HepG2 (cell line): ENCODE results near the gene CTDSP1. TPM values are rescaled to one million over a fixed set of nuclear protein-coding genes. Genes with fewer than 3 reads are reported as not detected.
A peak's percentile ranks its signal among the peaks of the same experiment; 100 is the strongest.

Source experiments
- ATAC-seq: fragments of 200-7000 bp; cut with Tn5 transposase; 3 replicates; pipeline ENCODE4 v1.9.1; 2020; ENCODE audit warnings: mild to moderate bottlenecking, moderate library complexity
- BruUV-seq: library from RNA; stranded (reverse); fragments of 400-500 nt; replicated peaks from 2 replicates; lab custom pipeline; 2021; lab: Mats Ljungman, UMichigan
- CTCF ChIA-PET: fragments of 300-600 bp; formaldehyde crosslinking; extraction: SDS; loops from one replicate; lab custom pipeline; 2021; ENCODE audit warnings: low total read pairs, inconsistent platforms, low intra/inter-chr PET ratio; lab: Yijun Ruan, JAX
- POLR2A ChIA-PET: fragments of 350-600 bp; sonication (Branson Sonifier 250); formaldehyde crosslinking; loops from one replicate; lab custom pipeline; 2020; ENCODE audit warnings: antibody characterized with exemption, inconsistent platforms; lab: Yijun Ruan, JAX
- DNase-seq: peaks from one replicate; pipeline ENCODE4 v3.0.0-alpha.2; 2015; ENCODE audit warnings: low spot score
- FAIRE-seq: peaks from 3 replicates; lab custom pipeline; 2011; peaks lifted over from hg19 to GRCh38; lab: Jason Lieb, UNC
- H2AFZ ChIP-seq: one replicate; pipeline ENCODE4 v1.6.1; 2011; ENCODE audit warnings: low read length, inconsistent platforms
- H3K27ac ChIP-seq: fragments of 300-600 bp; 3 replicates; pipeline ENCODE4 v1.8.0; 2011; ENCODE audit warnings: mixed run types, mild to moderate bottlenecking, mixed read lengths, low read length, inconsistent platforms; ENCODE audit not compliant: insufficient read depth; ENCODE audit errors: extremely low read length
- H3K27me3 ChIP-seq, 2 experiments: fragments of 200-600 bp in 1 of 2; 2 replicates in 1 of 2; 3 replicates in 1 of 2; pipeline versions ENCODE4 v1.6.0 to v1.8.0; 2011; ENCODE audit warnings: low read length in 2 of 2, mild to moderate bottlenecking in 2 of 2, moderate library complexity in 2 of 2, inconsistent platforms in 1 of 2; ENCODE audit not compliant: insufficient read depth in 2 of 2, control insufficient read depth in 1 of 2
- H3K36me3 ChIP-seq, 2 experiments: fragments of 200-600 bp in 1 of 2; replicated peaks in 1 of 2; 2 replicates in 1 of 2; 3 replicates in 1 of 2; pipeline versions ENCODE4 v1.5.1 to v1.8.0; 2011; ENCODE audit warnings: low read length in 2 of 2, inconsistent platforms in 1 of 2; ENCODE audit not compliant: insufficient read depth in 2 of 2, control insufficient read depth in 1 of 2
- H3K4me1 ChIP-seq: 2 replicates; pipeline ENCODE4 v1.5.1; 2012; ENCODE audit warnings: low read length, inconsistent platforms; ENCODE audit not compliant: insufficient read depth
- H3K4me2 ChIP-seq: 2 replicates; pipeline ENCODE4 v1.6.0; 2011; ENCODE audit warnings: low read depth, low read length, inconsistent platforms
- H3K4me3 ChIP-seq, 3 experiments: fragments of 200-600 bp in 1 of 3; sonication (generic), shearing (Covaris generic) in 1 of 3; replicated peaks in 1 of 3; 2 replicates each; pipeline ENCODE4 v1.5.1; 2011 to 2016; ENCODE audit warnings: low read length in 3 of 3, inconsistent platforms in 2 of 3, low read depth in 2 of 3, mild to moderate bottlenecking in 2 of 3, control low read depth in 1 of 3, mixed read lengths in 1 of 3; ENCODE audit not compliant: insufficient read depth in 1 of 3
- H3K79me2 ChIP-seq: one replicate; pipeline ENCODE4 v1.6.1; 2011; ENCODE audit warnings: low read length, inconsistent platforms; ENCODE audit not compliant: insufficient read depth
- H3K9ac ChIP-seq: 2 replicates; pipeline ENCODE4 v1.6.0; 2011; ENCODE audit warnings: mild to moderate bottlenecking, low read depth, low read length, inconsistent platforms; ENCODE audit not compliant: insufficient read depth
- H3K9me3 ChIP-seq: 2 replicates; pipeline ENCODE4 v1.5.1; 2012; ENCODE audit warnings: mild to moderate bottlenecking, low read length
- H4K20me1 ChIP-seq: 2 replicates; pipeline ENCODE4 v1.6.0; 2011; ENCODE audit warnings: inconsistent platforms, mild to moderate bottlenecking, low read length, moderate library complexity; ENCODE audit not compliant: insufficient read depth
- AGO2 ChIP-seq: fragments of 200-400 bp; formaldehyde crosslinking; optimal IDR thresholded peaks from 2 replicates; pipeline ENCODE3; 2017; ENCODE audit warnings: mild to moderate bottlenecking, low read depth, low read length, moderate library complexity
- MLLT10 ChIP-seq: sonication (generic); formaldehyde crosslinking; IDR thresholded peaks from 2 replicates; pipeline ENCODE4 v1.4.0; 2020; ENCODE audit warnings: missing genetic modification reagents
- RBFOX2 ChIP-seq: fragments of 200-400 bp; formaldehyde crosslinking; IDR thresholded peaks from 2 replicates; pipeline ENCODE4 v1.6.1; 2017; ENCODE audit warnings: low read depth, mild to moderate bottlenecking, low read length
- RBM39 ChIP-seq: fragments of 200-400 bp; formaldehyde crosslinking; IDR thresholded peaks from one replicate; pipeline ENCODE4 v1.6.1; 2018; ENCODE audit warnings: antibody characterized with exemption, mild to moderate bottlenecking, low read depth, low read length; ENCODE audit not compliant: poor library complexity, severe bottlenecking
- U2AF2 ChIP-seq: fragments of 200-400 bp; formaldehyde crosslinking; IDR thresholded peaks from 2 replicates; pipeline ENCODE4 v1.6.1; 2017; ENCODE audit warnings: low read depth, mild to moderate bottlenecking, low read length
- ZFP90 ChIP-seq: sonication (generic); formaldehyde crosslinking; IDR thresholded peaks from 2 replicates; pipeline ENCODE4 v1.8.0; 2022; ENCODE audit warnings: missing genetic modification reagents, mild to moderate bottlenecking, inconsistent platforms, borderline replicate concordance
- ZNF446 ChIP-seq: sonication (generic); formaldehyde crosslinking; IDR thresholded peaks from 2 replicates; pipeline ENCODE4 v1.5.0; 2020; ENCODE audit warnings: mild to moderate bottlenecking, missing genetic modification reagents
- ZNF687 ChIP-seq: sonication (generic); formaldehyde crosslinking; IDR thresholded peaks from 2 replicates; pipeline ENCODE4 v1.5.1; 2020; ENCODE audit warnings: mild to moderate bottlenecking, missing genetic modification reagents, moderate library complexity
- ZNF704 ChIP-seq: sonication (generic); formaldehyde crosslinking; IDR thresholded peaks from 2 replicates; pipeline ENCODE4 v1.8.1; 2023; ENCODE audit warnings: mild to moderate bottlenecking, inconsistent platforms, moderate library complexity, missing genetic modification reagents, borderline replicate concordance
- ZNF724P ChIP-seq: sonication (generic); formaldehyde crosslinking; IDR thresholded peaks from 2 replicates; pipeline ENCODE4 v1.8.0; 2022; ENCODE audit warnings: missing genetic modification reagents, borderline replicate concordance
- ZSCAN9 ChIP-seq: IDR thresholded peaks from 2 replicates; pipeline ENCODE4 v1.6.1; 2016; ENCODE audit warnings: borderline replicate concordance
- WGBS: methylation state at CpG from one replicate; pipeline ENCODE4 v1.1.6; 2017; ENCODE audit warnings: low lambda C conversion rate; 5-methylcytosine and 5-hydroxymethylcytosine counted together
- in situ Hi-C: cut with HindIII; loops from 2 replicates; pipeline ENCODE4 v1.10.0; 2017; ENCODE audit warnings: low pct_unique_long_range_greater_than_20kb; ENCODE audit not compliant: extremely low pct_ligation_motif_present
- intact Hi-C: fragments of 100-400 bp; cut with micrococcal nuclease; formaldehyde crosslinking; loops from one replicate; pipeline ENCODE4 v1.10.0; 2022; ENCODE audit not compliant: unreplicated experiment
- polyA plus RNA-seq, 8 experiments: library from polyadenylated mRNA; depleted of rRNA in 3 of 8; stranded (reverse) in 7 of 8; unstranded in 1 of 8; fragments of >200 nt; fragmentation: Illumina TruSeq in 4 of 8; extraction: Trizol in 4 of 8; gene quantifications; 2 replicates each; pipeline versions ENCODE4 v1.2.1 to v1.2.3, GENCODE V29; 2011 to 2016; ENCODE audit warnings: low read depth in 4 of 8, missing spikeins in 1 of 8, mixed read lengths in 1 of 8; ENCODE audit not compliant: insufficient read depth in 1 of 8
- total RNA-seq, 5 experiments: library from RNA; depleted of rRNA; stranded (reverse); fragments of >200 nt; fragmentation: Illumina TruSeq; extraction: Trizol; gene quantifications; 2 replicates each; pipeline ENCODE4 v1.2.3, GENCODE V29; 2016; ENCODE audit warnings: low read depth in 1 of 5

The CTDSP1 gene
- total and polyA plus RNA-seq, 2 of the 13 experiments (the other 11 are each of a cell fraction or from before 2014, with no cell fraction given), result 91.0 to 268 TPM

GRCh38 chr2:218423584-218423983, 23.9 kb downstream of the CTDSP1 start:
- no peak for FAIRE-seq

GRCh38 chr2:218425531-218425930, 25.9 kb downstream of the CTDSP1 start:
- no peak overlapping the region for H3K4me3 ChIP-seq
- CTCF ChIA-PET, result interaction anchor here (0.7 kb wide), 1 partner anchor 1070 kb away, joined by 3 read pairs; a partner anchor contains a TSS
- H3K4me2 ChIP-seq, result no peak overlapping the region
- no peaks in the 10 kb centered on the region for H3K9me3 ChIP-seq
- no peak for ATAC-seq
- POLR2A ChIA-PET, result interaction anchor here (1.4 kb wide), 2 partner anchors 17 to 19 kb away, joined by 3 to 4 read pairs; no protein-coding TSS in a partner anchor
- peaks cover 17% of the 10 kb centered on the region for H3K79me2 ChIP-seq
- no peak for DNase-seq
- BruUV-seq, result no TSS peak
- FAIRE-seq, result no peak
- peaks cover 27% of the 10 kb centered on the region for H3K4me1 ChIP-seq
- 96% methylated on average over 9 of the region's 10 CpGs for WGBS
- no peak overlapping the region for H2AFZ ChIP-seq
- in situ Hi-C loops (no loop called here), intact Hi-C loops (no loop called here)
- H3K36me3 ChIP-seq, result peaks cover 45 to 67% of the 10 kb centered on the region in 2 experiments
- no peak overlapping the region for H3K9ac ChIP-seq
- no peak overlapping the region for H3K27ac ChIP-seq
- no peaks in the 10 kb centered on the region for H3K27me3 ChIP-seq
- peaks cover 11% of the 10 kb centered on the region; the same call in 1 of the 2 replicates for H4K20me1 ChIP-seq
- no peak for TF ChIP-seq ZFP90
- TF ChIP-seq MLLT10 (CRISPR knock-in tag), result no peak
- no peak for TF ChIP-seq ZNF446 (CRISPR knock-in tag)
- TF ChIP-seq ZNF704 (CRISPR knock-in tag), result no peak
- TF ChIP-seq U2AF2, result no peak
- TF ChIP-seq ZSCAN9 (CRISPR knock-in tag), result no peak
- TF ChIP-seq ZNF687, result peak; percentile 18

More at GRCh38 chr2:218423584-218423983, 23.9 kb downstream of the CTDSP1 start:
- H3K4me2 ChIP-seq, result no peak overlapping the region
- WGBS, result 96% methylated on average over 7 of the region's 9 CpGs
- BruUV-seq, result no TSS peak
- H3K36me3 ChIP-seq, result peaks cover 28 to 48% of the 10 kb centered on the region in 2 experiments
- ChIA-PET CTCF (no interaction called here), POLR2A (no interaction called here)
- H2AFZ ChIP-seq, result no peak overlapping the region
- no peak overlapping the region for H3K4me3 ChIP-seq
- H3K4me1 ChIP-seq, result peaks cover 40% of the 10 kb centered on the region
- H4K20me1 ChIP-seq, result peaks cover 11% of the 10 kb centered on the region; the same call in 1 of the 2 replicates
- H3K9ac ChIP-seq, result no peak overlapping the region
- no peak for ATAC-seq
- intact Hi-C loops (no loop called here), in situ Hi-C loops (no loop called here)
- no peak overlapping the region for H3K27ac ChIP-seq
- no peaks in the 10 kb centered on the region for H3K9me3 ChIP-seq
- H3K79me2 ChIP-seq, result peaks cover 30% of the 10 kb centered on the region
- DNase-seq, result no peak
- TF ChIP-seq RBFOX2 (peak; percentile 46), AGO2 (peak; percentile 74), ZNF724P (CRISPR knock-in tag) (no peak), RBM39 (peak; percentile 13)
- H3K27me3 ChIP-seq, result no peaks in the 10 kb centered on the region; a peak in 1 of 5 replicates
